ENCODE results near the gene LCOR.

DNA sequence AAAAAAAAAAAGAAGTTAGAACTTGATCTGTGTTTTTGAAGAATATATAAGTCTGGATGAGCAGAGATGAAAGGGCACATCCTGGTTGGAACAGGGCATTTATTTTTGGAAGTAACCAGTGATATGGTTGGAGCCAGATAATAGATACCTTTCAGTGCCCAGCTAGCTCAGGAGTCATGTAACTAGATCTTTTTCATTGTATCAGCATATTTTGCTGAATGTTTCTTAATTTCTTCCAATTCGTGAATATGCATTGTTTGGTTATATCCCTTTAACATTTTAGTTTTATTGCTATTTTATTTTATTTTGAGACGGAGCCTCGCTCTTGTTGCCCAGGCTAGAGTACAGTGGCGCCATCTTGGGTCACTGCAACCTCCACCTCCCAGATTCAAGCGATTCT, 81.8 kb downstream of the LCOR start:
- TF ChIP-seq GATA3 (IDR thresholded peaks at IDR 0.05; ENCODE audit: low read depth, low read length) (no peak), GATA2 (IDR thresholded peaks at IDR 0.05; ENCODE audit: low read depth, low read length) (no peak)

Measured in SH-SY5Y (cell line).